Myocyte (in vitro differentiated cells): ENCODE measurements around the gene ZNF778. TPM values are rescaled to one million over a fixed set of nuclear protein-coding genes. Genes with fewer than 3 reads are reported as not detected.
"Not testable (repeated sequence)": the region's sequence is repeated elsewhere in the genome, so short reads cannot be mapped to it uniquely, and the experiment has no call there.

Experiments
- DNase-seq: peaks from one replicate; pipeline ENCODE4 v3.0.0-alpha.2; 2012; ENCODE audit warnings: low read depth
- total RNA-seq: library from RNA; depleted of rRNA; stranded (reverse); fragments of >200 nt; gene quantifications from 2 replicates; pipeline ENCODE4 v1.2.3, GENCODE V29; 2014

Gene ZNF778
- total RNA-seq, 1 donor from 2014 or later: 20.0 TPM

DNA sequence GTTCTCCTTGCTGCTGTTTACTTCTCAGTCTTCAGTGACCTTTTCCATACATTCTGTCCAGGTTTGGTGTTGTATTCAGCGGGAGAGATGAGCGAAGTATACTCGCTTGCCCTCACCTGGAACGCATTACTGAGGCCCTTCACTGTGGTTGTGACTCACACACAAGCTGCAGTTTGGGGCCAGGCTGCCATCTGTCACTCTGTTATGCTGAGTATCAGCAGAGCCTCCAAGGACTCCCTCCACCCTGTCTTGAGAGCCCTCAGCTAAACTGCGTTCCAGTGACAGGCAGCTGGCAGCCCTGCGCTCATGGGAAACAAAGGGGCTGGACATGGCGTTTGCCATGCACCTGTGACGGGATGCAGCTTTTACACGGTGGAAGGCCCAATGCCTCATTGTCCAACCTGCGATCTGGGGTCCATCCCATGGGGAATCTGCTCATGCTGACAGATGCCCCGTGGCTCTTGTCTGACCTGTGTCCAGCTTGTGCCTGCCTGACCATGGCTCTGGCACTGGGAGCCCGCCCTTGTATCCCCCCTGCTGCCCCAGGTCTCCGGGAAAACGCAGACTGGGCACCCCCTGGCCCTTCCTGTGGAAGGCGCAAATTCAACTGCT, 6.5 kb upstream of the ZNF778 start:
- peak; percentile 86 for DNase-seq

GRCh38 chr16:89216315-89217137, 977 bp upstream of the ZNF778 start:
- peak; percentile 82 for DNase-seq

DNA sequence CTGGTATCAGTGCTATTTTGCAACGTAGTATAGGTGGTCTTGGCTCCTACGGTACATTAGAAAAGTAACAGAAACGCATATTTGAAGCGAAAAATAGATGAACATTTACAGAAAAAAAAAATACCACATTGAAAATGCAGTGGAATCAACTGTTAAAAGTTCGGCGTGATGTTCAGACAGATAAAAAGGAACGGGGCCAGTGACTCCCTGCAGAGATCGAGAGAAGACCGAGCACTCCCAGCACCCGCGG, 440 bp upstream of the ZNF778 start:
- DNase-seq: no peak

GRCh38 chr16:89219365-89219764, 1.9 kb downstream of the ZNF778 start:
- no peak for DNase-seq

- no peak for DNase-seq
These were observed 4.1 kb downstream of the ZNF778 start for GRCh38 chr16:89221604-89222003.

GRCh38 chr16:89222931-89223330, 5.4 kb downstream of the ZNF778 start:
- DNase-seq: no peak

DNA sequence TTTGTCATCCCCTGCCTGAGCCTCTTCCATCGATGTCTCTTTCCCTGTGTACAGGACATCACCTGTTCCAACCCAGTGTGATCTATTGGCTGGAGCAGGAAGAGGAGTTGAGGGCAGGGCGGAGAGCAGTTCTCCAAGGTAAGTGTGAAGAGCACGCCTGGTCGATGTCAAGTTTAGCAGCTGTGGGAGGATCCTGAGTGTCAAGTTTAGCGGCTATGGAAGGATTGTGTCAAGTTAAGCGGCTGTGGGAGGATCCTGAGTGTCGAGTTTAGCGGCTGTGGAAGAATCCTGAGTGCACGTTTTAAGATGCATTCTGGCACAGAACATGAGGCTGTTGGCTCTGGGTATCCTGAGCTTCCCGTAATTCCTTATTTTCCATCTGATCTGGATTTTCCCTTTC, 7.2 kb downstream of the ZNF778 start:
- no peak for DNase-seq

DNA sequence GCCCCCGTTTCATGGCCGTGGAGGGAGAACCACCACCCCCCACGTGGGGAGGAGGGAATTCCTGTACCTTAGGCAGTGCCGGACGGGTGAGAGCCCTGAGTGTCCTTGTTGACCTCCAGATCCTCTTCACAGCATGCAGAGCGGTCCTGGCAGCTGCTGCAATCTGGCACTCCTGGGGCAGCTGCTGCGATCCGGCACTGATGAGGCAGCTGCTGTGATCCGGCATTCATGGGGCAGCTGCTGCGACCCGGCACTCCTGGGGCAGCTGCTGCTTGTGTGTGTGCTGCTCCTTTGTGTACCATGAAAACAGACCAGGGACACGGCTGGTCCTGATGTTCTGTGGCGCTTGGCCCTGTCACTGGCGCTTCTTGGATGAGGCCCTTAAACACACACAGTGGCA, 12.8 kb downstream of the ZNF778 start:
- DNase-seq: peak; percentile 91

DNA sequence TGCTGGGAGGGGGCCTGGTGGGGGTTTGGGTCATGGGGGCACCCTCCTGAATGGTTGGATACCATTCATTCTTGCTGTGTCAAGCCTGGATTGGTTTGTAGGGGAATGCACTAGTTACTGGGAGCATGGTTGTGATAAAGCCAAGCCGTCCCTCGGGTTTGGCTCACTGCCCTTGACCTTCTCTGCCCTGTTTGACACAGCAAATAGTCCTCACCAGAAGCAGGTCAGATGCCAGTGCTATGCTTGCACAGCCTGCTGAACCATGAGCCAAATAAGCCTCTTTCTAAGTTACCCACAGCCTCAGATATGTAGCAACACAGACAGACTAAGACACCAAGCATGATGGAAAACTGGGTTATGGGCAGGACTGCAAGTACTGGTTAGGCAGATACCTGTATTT, 14.6 kb downstream of the ZNF778 start:
- DNase-seq: no peak

GRCh38 chr16:89233678-89234490, 16.4 kb downstream of the ZNF778 start:
- DNase-seq: no peak

DNA sequence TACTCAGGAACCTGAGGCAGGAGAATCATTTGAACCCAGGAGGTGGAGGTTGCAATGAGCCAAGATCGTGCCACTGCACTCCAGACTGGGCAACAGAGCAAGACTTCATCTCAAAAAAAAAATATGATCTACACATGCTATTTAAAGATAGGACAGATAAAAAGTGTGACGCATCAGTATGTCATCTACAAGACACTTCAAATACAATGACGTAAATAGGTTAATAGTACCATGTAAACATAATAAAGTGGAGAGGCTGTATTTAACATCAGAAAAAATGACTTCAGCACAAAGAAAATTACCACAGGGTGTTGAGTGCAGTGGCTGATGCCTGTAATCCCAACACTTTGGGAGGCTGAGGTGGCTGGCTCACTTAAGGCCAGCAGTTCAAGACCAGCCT, 20.2 kb downstream of the ZNF778 start:
- no peak for DNase-seq

- DNase-seq: peak; percentile 71
These were observed 23.9 kb downstream of the ZNF778 start for GRCh38 chr16:89241187-89242007.

DNA sequence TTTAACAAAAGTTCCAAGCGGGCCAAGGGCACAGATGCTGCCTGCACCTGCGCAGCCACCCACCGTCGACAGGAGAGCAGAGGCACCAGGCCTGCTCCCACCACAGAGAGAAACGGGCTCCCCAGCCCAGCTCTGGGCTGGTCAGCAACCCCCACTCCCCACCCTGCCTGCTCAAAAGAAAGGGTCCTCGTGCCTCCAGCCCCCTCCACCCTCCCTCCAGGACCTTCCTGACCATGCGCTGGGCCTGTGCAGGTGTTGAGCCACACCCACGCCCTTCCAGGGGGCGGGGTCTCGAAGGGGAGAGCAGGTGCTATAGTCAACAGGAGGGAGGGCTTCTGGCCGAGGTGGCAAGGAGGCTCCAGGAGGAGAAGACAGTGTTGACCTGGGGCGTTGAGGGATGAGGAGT, 25.3 kb downstream of the ZNF778 start:
- DNase-seq: no peak

DNA sequence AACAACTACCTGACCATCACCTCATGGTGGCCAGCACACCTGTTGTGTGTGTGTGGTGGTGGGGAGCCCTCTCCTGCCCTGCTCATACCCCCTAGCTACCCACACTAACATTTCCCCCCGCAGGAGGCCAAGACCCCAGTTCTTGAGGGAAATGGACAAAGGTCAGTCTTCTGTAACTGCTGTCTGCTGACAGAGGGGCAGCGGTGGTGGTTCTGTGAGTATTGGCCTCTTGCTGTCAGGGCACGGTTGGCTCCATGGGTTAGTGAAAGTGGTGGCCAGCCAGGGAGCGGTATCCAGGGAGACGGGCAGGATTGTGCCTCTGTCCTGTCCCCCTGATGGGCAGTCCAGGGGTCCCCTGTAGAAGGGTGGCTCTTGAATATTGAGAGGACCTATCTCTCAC, 26.2 kb downstream of the ZNF778 start:
- DNase-seq: no peak

DNA sequence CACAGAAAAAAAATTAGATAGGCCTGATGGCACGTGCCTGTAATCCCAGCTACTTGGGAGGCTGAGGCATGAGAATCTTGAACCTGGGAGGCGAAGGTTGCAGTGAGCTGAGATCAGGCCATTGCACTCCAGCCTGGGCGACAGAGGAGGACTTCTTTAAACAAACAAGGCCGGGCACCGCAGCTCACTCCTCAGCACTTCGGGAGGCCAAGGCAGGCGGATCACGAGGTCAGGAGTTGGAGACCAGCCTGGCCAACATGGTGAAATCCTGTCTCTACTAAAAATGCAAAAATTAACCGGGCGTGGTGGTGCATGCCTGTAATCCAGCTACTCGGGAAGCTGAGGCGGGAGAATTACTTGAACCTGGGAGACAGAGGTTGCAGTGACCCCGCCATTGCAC, 26.8 kb downstream of the ZNF778 start:
- DNase-seq: not testable (repeated sequence)

DNA sequence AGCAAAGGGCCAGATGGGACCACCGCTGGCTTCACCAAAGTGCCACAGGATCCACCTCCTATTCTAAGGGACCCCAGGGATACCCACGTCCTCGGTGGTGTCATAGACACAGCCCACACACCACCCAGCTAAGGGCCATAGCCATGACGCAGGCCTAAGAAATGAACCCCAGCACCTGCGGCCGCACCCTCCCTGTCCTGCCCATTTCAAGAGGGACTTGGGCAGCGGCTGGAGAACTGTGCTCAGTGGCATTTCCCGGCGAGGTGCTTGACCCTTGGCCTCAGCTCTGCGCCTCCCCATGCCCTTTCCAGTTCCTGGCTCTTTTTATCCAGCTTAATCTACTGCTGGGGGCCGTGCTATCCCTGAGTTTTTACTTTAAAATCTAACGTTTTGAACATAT, 27.3 kb downstream of the ZNF778 start:
- DNase-seq: no peak

- no peak for DNase-seq
These were observed 28.9 kb downstream of the ZNF778 start for GRCh38 chr16:89246383-89246902.

- DNase-seq: peak; percentile 63
These were observed 29.6 kb downstream of the ZNF778 start for GRCh38 chr16:89246903-89247733.

DNA sequence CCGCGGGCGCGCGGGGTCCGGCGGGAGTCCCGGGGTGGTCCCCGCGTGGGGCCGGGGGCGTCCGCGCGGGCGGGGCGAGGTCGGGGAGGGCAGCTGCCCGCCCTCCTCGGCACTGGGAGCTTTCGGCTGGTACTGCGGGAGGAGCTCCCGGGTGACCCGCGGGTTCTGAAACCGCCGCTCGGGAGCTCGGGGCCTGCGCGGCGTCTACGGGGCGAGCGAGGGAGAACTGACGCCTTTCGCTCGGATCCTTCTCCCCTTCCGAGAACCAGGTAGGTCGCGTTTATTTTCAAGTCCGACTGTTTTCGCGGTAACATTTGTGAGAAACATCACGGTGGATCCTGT, 30.2 kb downstream of the ZNF778 start:
- DNase-seq: not testable (repeated sequence)

DNA sequence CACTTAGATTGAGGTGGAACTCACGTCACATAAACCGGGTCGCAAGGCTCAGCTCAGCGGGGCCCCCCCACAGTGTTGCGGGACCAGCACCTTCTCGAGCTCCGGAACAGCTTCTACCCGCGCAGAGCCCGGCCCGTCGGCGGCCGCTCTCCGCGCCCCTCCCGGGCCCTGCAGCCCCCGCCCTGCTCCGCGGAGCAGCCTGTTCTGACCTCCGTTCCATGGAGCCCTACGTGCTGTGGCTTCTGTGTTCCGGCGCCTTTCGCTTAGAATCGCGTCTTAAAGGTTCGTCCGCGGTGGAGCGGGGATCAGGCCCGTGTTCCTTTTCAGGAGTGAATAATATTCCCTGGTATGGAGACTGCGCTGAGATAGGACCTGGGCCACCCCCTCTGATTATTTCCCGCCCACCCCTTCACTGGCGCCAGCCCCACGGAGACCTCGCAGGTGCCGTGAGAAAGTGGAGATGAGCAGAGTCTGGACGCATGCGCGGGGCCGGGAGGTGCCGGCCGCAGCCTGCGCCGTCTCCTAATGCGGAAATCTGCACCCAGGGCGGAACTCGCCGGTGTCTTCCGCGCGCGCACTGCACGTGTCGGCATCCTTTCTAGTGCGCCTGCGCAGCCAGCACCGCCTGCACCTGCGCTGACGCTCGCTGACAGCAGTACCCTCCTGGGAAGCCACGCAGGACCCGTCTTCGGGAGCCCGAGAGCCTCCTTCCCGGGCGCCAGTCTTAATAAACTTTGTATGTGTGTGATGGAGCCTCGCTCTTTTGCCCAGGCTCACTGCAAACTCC, 30.9 kb downstream of the ZNF778 start:
- no peak for DNase-seq
